ENCODE measurements around the gene ZNF324B. TPM values are rescaled to one million over a fixed set of nuclear protein-coding genes. Genes with fewer than 3 reads are reported as not detected.

Gene ZNF324B
- total RNA-seq, 1 experiment from 2014 or later: 4.3 TPM

DNA sequence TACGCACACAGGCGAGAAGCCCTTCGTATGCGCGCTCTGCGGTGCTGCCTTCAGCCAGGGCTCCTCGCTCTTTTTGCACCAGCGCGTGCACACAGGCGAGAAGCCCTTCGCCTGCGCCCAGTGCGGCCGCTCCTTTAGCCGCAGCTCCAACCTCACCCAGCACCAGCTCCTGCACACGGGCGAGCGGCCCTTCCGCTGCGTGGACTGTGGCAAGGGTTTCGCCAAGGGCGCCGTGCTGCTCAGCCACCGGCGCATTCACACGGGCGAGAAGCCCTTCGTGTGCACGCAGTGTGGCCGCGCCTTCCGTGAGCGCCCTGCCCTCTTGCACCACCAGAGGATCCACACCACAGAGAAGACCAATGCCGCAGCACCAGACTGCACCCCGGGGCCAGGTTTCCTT lies 4.7 kb downstream of the ZNF324B start:
- ChIA-PET POLR2A (ENCODE audit: unreplicated experiment) (no interaction called here), CTCF (no interaction called here)
- Histone ChIP-seq H3K27me3 (ENCODE audit: insufficient read depth, low read depth) (no peaks in the 10 kb centered on the region), H3K4me1 (replicated peaks; ENCODE audit: insufficient read depth) (no peaks in the 10 kb centered on the region), H3K4me2 (no peak overlapping the region), H3K36me3 (ENCODE audit: low read depth) (no peaks in the 10 kb centered on the region), H3F3A (ENCODE audit: insufficient read depth, low read depth) (no peaks in the 10 kb centered on the region), H2AFZ (no peak overlapping the region), H4K20me1 (ENCODE audit: insufficient read depth) (no peaks in the 10 kb centered on the region), H3K9me3 (ENCODE audit: insufficient read depth, low read depth) (no peaks in the 10 kb centered on the region), H3K4me3 (no peak overlapping the region), H3K27ac (no peak overlapping the region), H3K9me2 (ENCODE audit: insufficient read depth) (no peaks in the 10 kb centered on the region), H3K79me2 (ENCODE audit: low read depth) (no peaks in the 10 kb centered on the region)
- no peak for DNase-seq
- no TSS peak for BruUV-seq (replicated peaks)
- intact Hi-C loops (cut with micrococcal nuclease; ENCODE audit: unreplicated experiment): no loop called here
- TF ChIP-seq, protein P1, sequence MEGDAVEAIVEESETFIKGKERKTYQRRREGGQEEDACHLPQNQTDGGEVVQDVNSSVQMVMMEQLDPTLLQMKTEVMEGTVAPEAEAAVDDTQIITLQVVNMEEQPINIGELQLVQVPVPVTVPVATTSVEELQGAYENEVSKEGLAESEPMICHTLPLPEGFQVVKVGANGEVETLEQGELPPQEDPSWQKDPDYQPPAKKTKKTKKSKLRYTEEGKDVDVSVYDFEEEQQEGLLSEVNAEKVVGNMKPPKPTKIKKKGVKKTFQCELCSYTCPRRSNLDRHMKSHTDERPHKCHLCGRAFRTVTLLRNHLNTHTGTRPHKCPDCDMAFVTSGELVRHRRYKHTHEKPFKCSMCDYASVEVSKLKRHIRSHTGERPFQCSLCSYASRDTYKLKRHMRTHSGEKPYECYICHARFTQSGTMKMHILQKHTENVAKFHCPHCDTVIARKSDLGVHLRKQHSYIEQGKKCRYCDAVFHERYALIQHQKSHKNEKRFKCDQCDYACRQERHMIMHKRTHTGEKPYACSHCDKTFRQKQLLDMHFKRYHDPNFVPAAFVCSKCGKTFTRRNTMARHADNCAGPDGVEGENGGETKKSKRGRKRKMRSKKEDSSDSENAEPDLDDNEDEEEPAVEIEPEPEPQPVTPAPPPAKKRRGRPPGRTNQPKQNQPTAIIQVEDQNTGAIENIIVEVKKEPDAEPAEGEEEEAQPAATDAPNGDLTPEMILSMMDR (conservative IDR thresholded peaks at IDR 0.05): no peak
- TF ChIP-seq EZH2 (IDR thresholded peaks at IDR 0.05; ENCODE audit: low read depth): no peak

- Histone ChIP-seq H3K27me3 (ENCODE audit: insufficient read depth, low read depth) (no peaks in the 10 kb centered on the region), H3K79me2 (ENCODE audit: low read depth) (no peaks in the 10 kb centered on the region), H3F3A (ENCODE audit: insufficient read depth, low read depth) (no peaks in the 10 kb centered on the region), H3K4me3 (no peak overlapping the region), H3K27ac (no peak overlapping the region), H3K4me1 (replicated peaks; ENCODE audit: insufficient read depth) (no peaks in the 10 kb centered on the region), H3K9me3 (ENCODE audit: insufficient read depth, low read depth) (no peaks in the 10 kb centered on the region), H4K20me1 (ENCODE audit: insufficient read depth) (no peaks in the 10 kb centered on the region), H2AFZ (no peak overlapping the region), H3K4me2 (no peak overlapping the region), H3K9me2 (ENCODE audit: insufficient read depth) (no peaks in the 10 kb centered on the region), H3K36me3 (ENCODE audit: low read depth) (no peaks in the 10 kb centered on the region)
- ChIA-PET POLR2A (ENCODE audit: unreplicated experiment) (no interaction called here), CTCF (no interaction called here)
- TF ChIP-seq, protein P1 (conservative IDR thresholded peaks at IDR 0.05): no peak
- TF ChIP-seq EZH2 (IDR thresholded peaks at IDR 0.05; ENCODE audit: low read depth): no peak
- no peak for DNase-seq
- BruUV-seq (replicated peaks): no TSS peak
- intact Hi-C loops (cut with micrococcal nuclease; ENCODE audit: unreplicated experiment): no loop called here
Observed at GRCh38 chr19:58460039-58460438, 8.6 kb downstream of the ZNF324B start.

- Histone ChIP-seq H3K9me2 (ENCODE audit: insufficient read depth) (no peaks in the 10 kb centered on the region), H3K36me3 (ENCODE audit: low read depth) (no peaks in the 10 kb centered on the region), H4K20me1 (ENCODE audit: insufficient read depth) (0 out of 2 replicates have a peak, but pooled peaks cover 10% of the 10 kb centered on the region), H3K79me2 (ENCODE audit: low read depth) (peaks cover 11% of the 10 kb centered on the region; the same call in 1 of the 2 replicates), H3K4me1 (replicated peaks; ENCODE audit: insufficient read depth) (no peaks in the 10 kb centered on the region), H3F3A (ENCODE audit: insufficient read depth, low read depth) (no peaks in the 10 kb centered on the region), H3K4me3 (peak overlapping the region; percentile 68; the same call in 1 of the 2 replicates), H3K27me3 (ENCODE audit: insufficient read depth, low read depth) (no peaks in the 10 kb centered on the region), H3K4me2 (peak overlapping the region; percentile 84), H3K9me3 (ENCODE audit: insufficient read depth, low read depth) (no peaks in the 10 kb centered on the region), H3K27ac (no peak overlapping the region), H2AFZ (peak overlapping the region; percentile 76)
- POLR2A ChIA-PET (ENCODE audit: unreplicated experiment): interaction anchor here (0.6 kb wide), 1 partner anchor 104 kb away, joined by 3 read pairs; the partner anchor contains the start of gene ZNF497
- DNase-seq: no peak
- intact Hi-C loops (cut with micrococcal nuclease; ENCODE audit: unreplicated experiment): loop anchor here (2.0 to 5.0 kb wide), 2 partner anchors 57 to 104 kb away; partner anchors contain the start of genes ZNF497 and ZNF584
- TF ChIP-seq, protein P1 (conservative IDR thresholded peaks at IDR 0.05): no peak
- no peak for TF ChIP-seq EZH2 (IDR thresholded peaks at IDR 0.05; ENCODE audit: low read depth)
- CTCF ChIA-PET: no interaction called here
- no TSS peak for BruUV-seq (replicated peaks)
Observed at GRCh38 chr19:58466089-58466759, 14.8 kb downstream of the ZNF324B start.

Data from PC-9 (cell line).